CD14-positive monocyte (primary cell): ENCODE measurements around the gene C16orf96. TPM values are rescaled to one million over a fixed set of nuclear protein-coding genes. Genes with fewer than 3 reads are reported as not detected.

Experiments used
- DNase-seq, 3 donors: peaks; one replicate each; pipeline ENCODE4 v3.0.0-alpha.2; 2011 to 2022
- H2AFZ ChIP-seq: 2 replicates; pipeline ENCODE4 v1.6.0; 2012; ENCODE audit warnings: mild to moderate bottlenecking, low read depth, low read length, inconsistent platforms; ENCODE audit not compliant: insufficient read depth, poor library complexity, severe bottlenecking
- H3K27ac ChIP-seq, 2 donors: 1 replicate in 1 of 2; 2 replicates in 1 of 2; pipeline ENCODE4 v1.5.1; 2012 to 2013; ENCODE audit warnings: low read length in 2 of 2, control low read depth in 1 of 2, inconsistent platforms in 1 of 2, low read depth in 1 of 2, mild to moderate bottlenecking in 1 of 2
- H3K27me3 ChIP-seq, 2 donors: one replicate each; pipeline versions ENCODE4 v1.6.0 to v1.6.1; 2011 to 2013; ENCODE audit warnings: low read length in 2 of 2; ENCODE audit not compliant: control insufficient read depth in 2 of 2, insufficient read depth in 2 of 2
- H3K36me3 ChIP-seq, 2 donors: replicated peaks in 1 of 2; 1 replicate in 1 of 2; 2 replicates in 1 of 2; pipeline versions ENCODE4 v1.5.1 to v1.6.1; 2012 to 2013; ENCODE audit warnings: low read length in 2 of 2, control low read depth in 1 of 2, inconsistent platforms in 1 of 2, mild to moderate bottlenecking in 1 of 2; ENCODE audit not compliant: insufficient read depth in 2 of 2, control insufficient read depth in 1 of 2
- H3K4me1 ChIP-seq, 2 donors: 1 replicate in 1 of 2; 2 replicates in 1 of 2; pipeline versions ENCODE4 v1.5.1 to v1.6.1; 2012 to 2013; ENCODE audit warnings: low read length in 2 of 2, control low read depth in 1 of 2, inconsistent platforms in 1 of 2, mild to moderate bottlenecking in 1 of 2, moderate library complexity in 1 of 2; ENCODE audit not compliant: insufficient read depth in 2 of 2, control insufficient read depth in 1 of 2
- H3K4me2 ChIP-seq: replicated peaks from 2 replicates; pipeline ENCODE3; 2012; ENCODE audit warnings: low read length, moderate library complexity, mild to moderate bottlenecking; ENCODE audit not compliant: poor library complexity, severe bottlenecking; ENCODE audit errors: extremely low read depth
- H3K4me3 ChIP-seq, 3 experiments: fragments of 200-600 bp in 1 of 3; sonication (generic) in 1 of 3; replicated peaks in 1 of 3; 1 replicate in 2 of 3; 2 replicates in 1 of 3; pipeline ENCODE4 v1.5.1; 2011 to 2013; ENCODE audit warnings: low read length in 3 of 3, mild to moderate bottlenecking in 3 of 3, control low read depth in 2 of 3, low read depth in 2 of 3, inconsistent platforms in 1 of 3, moderate library complexity in 1 of 3
- H3K79me2 ChIP-seq: 2 replicates; pipeline ENCODE4 v1.6.0; 2012; ENCODE audit warnings: mild to moderate bottlenecking, control low read depth, inconsistent platforms, low read length, moderate library complexity; ENCODE audit not compliant: insufficient read depth
- H3K9ac ChIP-seq: 2 replicates; pipeline ENCODE4 v1.6.0; 2017; ENCODE audit warnings: low read length, mild to moderate bottlenecking; ENCODE audit not compliant: insufficient read depth, poor library complexity, severe bottlenecking
- H3K9me3 ChIP-seq, 2 donors: replicated peaks in 1 of 2; 1 replicate in 1 of 2; 2 replicates in 1 of 2; pipeline versions ENCODE4 v1.5.1 to v1.6.1; 2012 to 2013; ENCODE audit warnings: low read length in 2 of 2, control low read depth in 1 of 2; ENCODE audit not compliant: control insufficient read depth in 1 of 2, insufficient read depth in 1 of 2
- H4K20me1 ChIP-seq: 2 replicates; pipeline ENCODE4 v1.6.0; 2012; ENCODE audit warnings: mild to moderate bottlenecking, low read length, control low read depth, moderate library complexity; ENCODE audit not compliant: insufficient read depth
- H3K27ac Mint-ChIP-seq, 7 donors: one replicate each; pipeline ENCODE4 v1.8.0; 2020; ENCODE audit warnings: mild to moderate bottlenecking in 7 of 7, mixed read lengths in 7 of 7, moderate library complexity in 6 of 7, inconsistent platforms in 2 of 7
- H3K27me3 Mint-ChIP-seq, 3 donors: one replicate each; pipeline ENCODE4 v1.8.0; 2021 to 2022; ENCODE audit warnings: low read depth in 3 of 3, mild to moderate bottlenecking in 3 of 3, mixed read lengths in 3 of 3, moderate library complexity in 3 of 3, inconsistent platforms in 1 of 3
- H3K36me3 Mint-ChIP-seq, 2 donors: one replicate each; pipeline ENCODE4 v1.8.0; 2020; ENCODE audit warnings: mixed read lengths in 2 of 2, inconsistent platforms in 1 of 2, mild to moderate bottlenecking in 1 of 2
- H3K4me1 Mint-ChIP-seq: one replicate; pipeline ENCODE4 v1.8.0; 2020; ENCODE audit warnings: mild to moderate bottlenecking, mixed read lengths
- H3K4me3 Mint-ChIP-seq, 2 donors: one replicate each; pipeline ENCODE4 v1.8.0; 2020; ENCODE audit warnings: mild to moderate bottlenecking in 2 of 2, mixed read lengths in 2 of 2, moderate library complexity in 1 of 2
- H3K9me3 Mint-ChIP-seq, 7 donors: one replicate each; pipeline ENCODE4 v1.8.0; 2020 to 2022; ENCODE audit warnings: mixed read lengths in 7 of 7, mild to moderate bottlenecking in 6 of 7, moderate library complexity in 6 of 7, inconsistent platforms in 2 of 7
- WGBS: methylation state at CpG from one replicate; pipeline ENCODE4 v1.1.5; 2013; ENCODE audit warnings: missing lambda C conversion rate; ENCODE audit not compliant: insufficient coverage; 5-methylcytosine and 5-hydroxymethylcytosine counted together
- intact Hi-C, 2 donors: fragments of 100-400 bp; cut with micrococcal nuclease; formaldehyde crosslinking; loops; one replicate each; pipeline versions ENCODE4 v1.15.0 to v1.15.1; 2023
- polyA plus RNA-seq, 3 donors: library from polyadenylated mRNA; depleted of rRNA in 1 of 3; unstranded in 2 of 3; stranded (reverse) in 1 of 3; fragments of 300-500 nt in 2 of 3; fragments of >200 nt in 1 of 3; fragmentation: Illumina TruSeq in 2 of 3; gene quantifications; 1 replicate in 2 of 3; 2 replicates in 1 of 3; pipeline ENCODE4 v1.2.3, GENCODE V29; 2012 to 2021
- TF ChIP-seq, protein P1 (sequence below): fragments of 200-600 bp; IDR thresholded peaks from one replicate; pipeline ENCODE4 v1.8.0; 2022; ENCODE audit warnings: antibody characterized with exemption, mild to moderate bottlenecking

The C16orf96 gene
- polyA plus RNA-seq, 3 donors: 0.13 TPM; not detected in 2

DNA sequence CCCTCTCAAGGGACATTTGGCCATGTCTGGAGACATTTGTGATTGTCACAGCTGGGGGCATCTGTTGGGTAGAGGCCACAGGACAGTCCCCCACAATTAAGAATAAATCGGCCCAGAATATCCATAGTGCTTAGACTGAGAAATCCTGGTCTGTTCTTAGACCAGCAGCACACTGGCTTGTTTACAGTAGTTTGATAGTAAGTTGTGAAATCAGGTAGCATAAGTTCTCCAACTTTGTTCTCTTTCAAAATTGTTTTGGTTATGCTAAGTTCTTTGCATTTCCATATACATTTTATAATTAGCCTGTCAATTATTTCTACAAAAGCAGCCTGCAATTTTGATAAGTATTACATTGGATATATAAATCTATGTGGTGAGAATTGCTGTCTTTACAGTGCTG lies 75.3 kb downstream of the C16orf96 start:
- TF ChIP-seq, protein P1, sequence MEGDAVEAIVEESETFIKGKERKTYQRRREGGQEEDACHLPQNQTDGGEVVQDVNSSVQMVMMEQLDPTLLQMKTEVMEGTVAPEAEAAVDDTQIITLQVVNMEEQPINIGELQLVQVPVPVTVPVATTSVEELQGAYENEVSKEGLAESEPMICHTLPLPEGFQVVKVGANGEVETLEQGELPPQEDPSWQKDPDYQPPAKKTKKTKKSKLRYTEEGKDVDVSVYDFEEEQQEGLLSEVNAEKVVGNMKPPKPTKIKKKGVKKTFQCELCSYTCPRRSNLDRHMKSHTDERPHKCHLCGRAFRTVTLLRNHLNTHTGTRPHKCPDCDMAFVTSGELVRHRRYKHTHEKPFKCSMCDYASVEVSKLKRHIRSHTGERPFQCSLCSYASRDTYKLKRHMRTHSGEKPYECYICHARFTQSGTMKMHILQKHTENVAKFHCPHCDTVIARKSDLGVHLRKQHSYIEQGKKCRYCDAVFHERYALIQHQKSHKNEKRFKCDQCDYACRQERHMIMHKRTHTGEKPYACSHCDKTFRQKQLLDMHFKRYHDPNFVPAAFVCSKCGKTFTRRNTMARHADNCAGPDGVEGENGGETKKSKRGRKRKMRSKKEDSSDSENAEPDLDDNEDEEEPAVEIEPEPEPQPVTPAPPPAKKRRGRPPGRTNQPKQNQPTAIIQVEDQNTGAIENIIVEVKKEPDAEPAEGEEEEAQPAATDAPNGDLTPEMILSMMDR: no peak
- H4K20me1 ChIP-seq: peaks cover 93% of the 10 kb centered on the region
- H3K27me3 Mint-ChIP-seq: peaks cover 0 to 2% (median 0%) of the 10 kb centered on the region in 3 donors
- H3K27ac ChIP-seq: peak overlapping the region; percentile 29 to 60
- intact Hi-C loops: no loop called here
- H3K4me1 Mint-ChIP-seq: peaks cover 48% of the 10 kb centered on the region
- H3K36me3 ChIP-seq: peaks cover 18 to 29% of the 10 kb centered on the region in 2 donors
- H2AFZ ChIP-seq: no peak overlapping the region
- no peaks in the 10 kb centered on the region for H3K9me3 ChIP-seq
- H3K4me2 ChIP-seq: no peak overlapping the region
- peaks cover 24 to 45% of the 10 kb centered on the region in 2 donors for H3K4me1 ChIP-seq
- no peaks in the 10 kb centered on the region for H3K27me3 ChIP-seq
- peaks cover 17 to 46% of the 10 kb centered on the region in 2 donors for H3K36me3 Mint-ChIP-seq
- no peak overlapping the region for H3K9ac ChIP-seq
- no peak for DNase-seq
- H3K4me3 ChIP-seq: no peak overlapping the region
- no peak overlapping the region for H3K4me3 Mint-ChIP-seq
- peaks cover 100% of the 10 kb centered on the region for H3K79me2 ChIP-seq
- no CpG with 5 or more reads among the region's 1 CpG for WGBS
- peaks cover 0 to 4% (median 0%) of the 10 kb centered on the region in 7 donors for H3K9me3 Mint-ChIP-seq
- peak overlapping the region in 6 of 7 donors; percentile 40 to 85 (median 73) for H3K27ac Mint-ChIP-seq

DNA sequence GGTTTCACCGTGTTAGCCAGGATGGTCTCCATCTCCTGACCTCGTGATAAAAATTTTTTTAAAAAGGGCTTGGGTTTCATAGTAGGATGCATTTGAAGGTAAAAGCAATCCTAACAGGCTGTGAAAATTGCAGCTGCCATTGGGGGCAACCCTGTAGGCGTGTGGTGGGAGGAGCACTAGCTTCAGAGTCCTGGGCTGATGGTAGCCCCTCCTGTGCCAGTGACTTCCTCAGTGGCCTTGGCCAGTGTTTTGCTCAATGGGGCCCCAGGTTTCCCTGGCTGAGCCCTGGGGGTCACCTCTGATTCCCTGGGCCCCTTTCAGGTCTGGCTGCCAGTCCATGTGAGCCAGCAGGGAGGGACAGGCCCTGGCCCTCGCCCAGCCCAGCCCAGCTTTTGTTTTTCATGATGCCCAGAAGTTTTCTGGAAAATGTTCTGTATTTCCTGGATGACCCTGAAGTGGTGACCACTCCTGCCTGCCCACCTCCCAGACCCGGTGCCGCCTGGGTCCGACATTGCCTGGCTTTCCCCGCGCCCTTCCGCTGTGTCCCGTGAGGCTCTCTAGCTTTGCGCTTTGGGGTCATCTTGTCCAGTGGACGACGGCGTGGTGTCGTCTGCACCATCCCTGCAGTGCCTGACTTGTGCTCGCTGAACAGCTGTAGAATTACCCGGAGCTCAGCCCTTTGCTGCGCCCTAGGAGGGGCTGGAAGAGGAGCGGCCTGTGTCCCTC lies 77.9 kb downstream of the C16orf96 start:
- Mint-ChIP-seq H3K27ac (peak overlapping the region in 3 of 7 donors; percentile 7 to 70 (median 36)), H3K27me3 (peaks cover 0 to 2% (median 1%) of the 10 kb centered on the region in 3 donors), H3K36me3 (peaks cover 26 to 62% of the 10 kb centered on the region in 2 donors), H3K4me3 (no peak overlapping the region), H3K9me3 (peaks cover 0 to 4% (median 0%) of the 10 kb centered on the region in 7 donors), H3K4me1 (peaks cover 26% of the 10 kb centered on the region)
- peaks cover 31 to 43% of the 10 kb centered on the region in 2 donors for H3K36me3 ChIP-seq
- TF ChIP-seq, protein P1: no peak
- H3K79me2 ChIP-seq: peaks cover 100% of the 10 kb centered on the region
- no peaks in the 10 kb centered on the region for H3K9me3 ChIP-seq
- H2AFZ ChIP-seq: no peak overlapping the region
- 97% methylated on average over 20 of the region's 20 CpGs for WGBS
- DNase-seq: no peak
- no peak overlapping the region for H3K9ac ChIP-seq
- intact Hi-C loops: no loop called here
- no peaks in the 10 kb centered on the region for H3K27me3 ChIP-seq
- peak overlapping the region in 1 of 2 donors; percentile 20 for H3K27ac ChIP-seq
- no peak overlapping the region for H3K4me3 ChIP-seq
- peaks cover 99% of the 10 kb centered on the region for H4K20me1 ChIP-seq
- H3K4me2 ChIP-seq: no peak overlapping the region
- H3K4me1 ChIP-seq: peaks cover 8 to 18% of the 10 kb centered on the region in 2 donors
